HG02884 (cell line): ENCODE results near the gene RERGL.
"Not testable (repeated sequence)": the region's sequence is repeated elsewhere in the genome, so short reads cannot be mapped to it uniquely, and the experiment has no call there.

Experiments used
- ATAC-seq: cut with Tn5 transposase; IDR thresholded peaks from one replicate; pipeline ENCODE4 v1.9.1; 2021; ENCODE audit warnings: mild to moderate bottlenecking, moderate library complexity; ENCODE audit not compliant: unreplicated experiment

Gene RERGL, protein sequence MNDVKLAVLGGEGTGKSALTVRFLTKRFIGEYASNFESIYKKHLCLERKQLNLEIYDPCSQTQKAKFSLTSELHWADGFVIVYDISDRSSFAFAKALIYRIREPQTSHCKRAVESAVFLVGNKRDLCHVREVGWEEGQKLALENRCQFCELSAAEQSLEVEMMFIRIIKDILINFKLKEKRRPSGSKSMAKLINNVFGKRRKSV

DNA sequence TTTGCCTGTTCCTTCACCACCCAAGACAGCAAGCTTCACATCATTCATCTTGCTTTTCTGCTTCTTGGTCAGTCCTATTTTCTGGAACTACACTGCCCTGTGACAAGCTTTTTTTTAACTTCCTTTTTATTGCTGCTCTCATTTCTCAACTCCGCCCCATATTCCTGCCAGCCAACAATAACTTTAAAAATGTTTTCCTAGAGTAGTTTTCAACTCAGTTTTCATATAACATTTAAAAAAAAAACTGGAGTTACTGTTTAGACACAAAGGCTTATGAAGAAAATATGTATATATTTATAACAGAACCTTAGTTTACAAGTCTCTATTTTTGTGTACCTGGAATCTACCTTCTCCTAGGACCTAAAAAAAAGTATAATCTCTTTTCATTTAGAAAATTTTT lies at the start of gene RERGL:
TSS of gene RERGL (minus strand) at position 101 of the 400 bp plus-strand sequence. CDS start at position 48, 53 bp downstream.
- ATAC-seq: no peak

DNA sequence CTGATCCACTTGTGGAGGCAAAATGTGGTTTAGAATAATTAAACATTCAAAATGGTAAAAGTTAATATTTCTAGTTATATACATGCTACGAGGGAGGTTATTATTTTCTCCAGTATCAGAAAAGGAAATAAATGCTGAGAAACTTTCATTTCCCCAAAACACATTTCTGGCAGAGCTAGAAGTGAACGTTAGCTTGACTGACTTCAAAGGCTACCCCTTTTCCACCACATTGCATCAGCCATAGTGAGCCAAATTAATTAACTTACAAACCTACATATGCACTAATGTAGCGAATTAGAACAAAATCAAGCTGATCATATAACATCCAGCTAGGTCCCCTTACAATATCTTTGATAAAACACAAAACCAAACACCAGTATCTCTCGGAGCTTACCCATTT lies 49.3 kb upstream of the RERGL start:
- ATAC-seq: no peak

DNA sequence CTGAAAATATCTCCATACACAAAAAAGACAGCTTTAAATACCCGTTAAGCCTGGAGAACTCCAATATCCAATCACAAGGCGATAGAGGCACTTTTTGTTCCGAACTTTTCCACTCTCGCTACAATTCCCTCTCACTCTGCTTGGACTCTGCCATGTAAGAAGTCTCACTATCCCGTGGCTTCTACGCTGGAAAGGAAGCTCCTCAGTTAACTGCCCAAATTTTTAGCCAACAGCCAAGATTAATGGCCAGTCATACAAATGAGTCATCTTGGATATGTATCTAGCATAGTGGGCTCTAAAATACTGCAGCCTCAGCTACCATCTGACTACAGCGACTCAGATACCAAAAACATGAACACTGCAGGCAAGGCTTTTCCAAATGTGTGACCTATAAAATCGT lies 45.5 kb upstream of the RERGL start:
- ATAC-seq: no peak

DNA sequence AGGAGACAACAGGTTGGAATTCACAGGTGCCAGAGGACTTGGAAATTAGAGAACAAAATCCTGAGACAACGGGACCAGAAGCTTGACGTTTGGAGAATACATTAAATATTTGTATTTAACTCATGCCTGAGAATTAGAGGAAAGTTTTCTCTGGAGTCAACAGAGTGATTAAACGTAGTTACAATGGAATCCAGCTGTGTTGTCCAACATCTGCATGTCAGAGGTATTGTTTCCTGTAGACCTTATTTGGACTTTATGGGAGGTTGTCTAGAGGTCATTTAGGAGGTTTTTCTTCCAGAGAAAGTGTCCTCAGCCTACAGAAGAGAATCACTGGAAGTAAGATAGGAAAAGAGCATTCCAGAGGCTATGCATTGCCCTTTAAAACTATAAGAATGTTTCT lies 45.1 kb upstream of the RERGL start:
- ATAC-seq: no peak

DNA sequence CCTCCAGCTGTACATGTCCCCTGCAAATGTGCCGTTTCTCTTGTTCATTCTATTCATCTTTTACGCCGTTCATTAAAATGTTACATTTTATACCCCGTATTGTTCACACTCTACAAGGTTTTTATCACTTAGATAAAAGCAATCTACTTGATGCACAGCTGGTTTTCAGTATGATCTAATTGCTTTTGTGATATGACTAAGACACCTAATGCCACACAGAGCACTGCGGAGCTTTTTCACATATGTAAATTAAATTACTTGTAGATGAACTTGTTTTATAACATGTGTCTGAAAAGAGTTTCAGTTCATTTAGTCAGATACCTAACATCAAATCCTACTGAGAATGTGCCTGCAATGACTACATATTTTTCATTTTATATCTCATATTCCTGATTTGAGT lies 40.9 kb upstream of the RERGL start:
- ATAC-seq: no peak

DNA sequence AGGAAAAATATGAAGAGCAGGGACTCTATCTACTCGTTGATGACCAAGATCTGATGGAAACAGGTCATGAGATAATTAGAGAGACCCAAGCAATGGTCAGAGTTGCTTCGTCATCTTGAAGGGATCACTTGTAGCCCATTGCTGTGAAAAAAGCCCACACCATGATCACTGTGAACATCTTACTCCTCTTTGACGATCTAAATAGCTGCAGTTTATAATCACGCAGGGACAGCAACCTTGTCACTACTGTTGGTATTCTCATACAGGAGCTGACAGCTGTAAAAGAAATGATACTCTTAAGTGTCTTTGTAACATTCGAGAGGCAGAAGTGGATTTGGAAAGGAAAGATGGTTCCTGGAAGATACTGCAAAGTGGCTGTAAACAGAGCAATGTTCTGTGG lies 33.7 kb upstream of the RERGL start:
- ATAC-seq: no peak

DNA sequence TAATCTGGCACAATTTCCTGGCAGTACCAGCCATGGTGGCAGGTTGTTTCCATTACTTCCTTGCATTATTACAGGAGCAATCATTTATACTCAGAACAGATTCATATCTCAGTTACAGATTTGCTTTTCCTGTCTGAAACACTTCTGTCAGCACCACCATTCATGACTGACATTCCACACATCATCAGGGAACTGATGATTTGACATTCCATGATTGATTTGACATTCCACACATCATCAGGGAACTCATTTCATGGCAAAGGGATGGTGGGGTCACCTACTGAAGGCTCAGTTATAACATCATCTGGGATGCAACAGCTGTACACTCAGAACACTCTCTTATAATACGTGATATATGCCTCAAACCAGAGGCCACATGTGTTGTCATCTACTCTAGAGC lies 30.9 kb upstream of the RERGL start:
- ATAC-seq: no peak

DNA sequence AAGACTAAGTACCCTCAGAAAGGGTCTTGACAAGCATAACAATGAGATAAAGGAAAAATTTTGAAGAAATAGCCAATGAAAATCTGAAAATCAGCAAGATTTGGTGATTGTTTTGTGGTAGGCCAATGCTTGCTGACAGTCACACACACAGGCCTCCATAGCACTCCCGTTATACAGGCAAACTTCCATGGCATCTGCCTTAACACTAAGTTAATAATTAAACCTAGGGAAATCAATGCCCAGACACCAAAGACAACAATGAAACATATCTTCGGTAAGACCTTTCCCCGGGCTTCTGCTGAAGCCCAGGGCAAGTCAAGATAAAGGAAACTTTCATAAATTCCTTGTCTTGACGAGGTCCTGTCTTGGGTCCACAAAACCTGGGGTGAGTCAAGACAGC lies 18.6 kb upstream of the RERGL start:
- no peak for ATAC-seq

DNA sequence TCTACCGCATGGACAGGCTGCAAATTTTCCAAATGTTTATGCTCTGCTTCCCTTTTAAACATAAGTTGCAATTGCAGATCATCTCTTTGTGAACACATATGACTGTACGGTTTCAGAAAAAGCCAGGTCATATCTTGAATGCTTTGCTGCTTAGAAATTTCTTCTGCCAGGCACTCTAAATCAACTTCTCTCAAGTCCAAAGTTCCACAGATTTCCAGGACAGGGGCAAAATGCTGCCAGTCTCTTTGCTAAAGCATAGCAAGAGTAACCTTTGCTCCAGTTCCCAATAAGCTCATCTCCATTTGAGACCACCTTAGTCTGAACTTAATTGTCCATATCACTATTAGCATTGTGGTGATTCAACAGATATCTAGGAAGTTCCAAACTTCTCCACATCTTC lies 13.6 kb upstream of the RERGL start:
- ATAC-seq: no peak

DNA sequence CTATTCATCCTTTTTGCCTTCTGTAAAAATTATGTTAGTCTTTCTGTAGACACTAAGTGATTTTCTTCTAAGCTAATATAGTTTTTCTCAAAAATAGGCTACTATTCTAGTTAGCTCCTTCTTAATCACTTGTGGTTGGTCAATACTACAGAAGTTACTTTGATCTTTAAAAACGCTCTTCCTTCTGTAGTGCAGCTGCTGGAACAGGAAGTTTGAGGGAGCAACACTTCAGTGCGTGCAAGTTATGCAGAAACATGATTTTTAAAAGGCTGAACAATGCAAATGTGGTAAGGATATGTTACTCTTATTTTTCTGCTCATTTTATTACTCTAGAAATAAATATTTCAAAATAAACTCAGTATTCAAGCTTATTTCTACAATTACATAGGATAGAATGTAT lies 11.1 kb upstream of the RERGL start:
- no peak for ATAC-seq

DNA sequence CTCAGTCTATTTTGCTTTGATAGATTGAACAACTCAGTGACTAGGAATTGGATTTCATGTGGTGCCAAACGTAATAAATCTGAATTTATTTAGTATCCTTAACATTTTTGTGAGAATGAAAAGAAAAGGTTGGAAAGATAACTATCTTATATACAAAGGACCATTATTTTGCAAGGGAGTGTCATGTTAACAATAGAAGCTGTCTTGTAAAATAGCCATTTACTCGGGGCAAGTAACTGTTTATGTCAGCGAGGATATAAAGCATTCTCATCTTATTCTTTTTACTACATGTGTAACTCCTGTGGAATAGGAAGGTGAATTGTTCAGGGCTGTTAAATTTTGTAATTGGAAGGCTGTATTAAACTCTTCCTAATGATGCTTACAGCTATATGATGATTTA lies 5.9 kb downstream of the RERGL start:
- no peak for ATAC-seq

DNA sequence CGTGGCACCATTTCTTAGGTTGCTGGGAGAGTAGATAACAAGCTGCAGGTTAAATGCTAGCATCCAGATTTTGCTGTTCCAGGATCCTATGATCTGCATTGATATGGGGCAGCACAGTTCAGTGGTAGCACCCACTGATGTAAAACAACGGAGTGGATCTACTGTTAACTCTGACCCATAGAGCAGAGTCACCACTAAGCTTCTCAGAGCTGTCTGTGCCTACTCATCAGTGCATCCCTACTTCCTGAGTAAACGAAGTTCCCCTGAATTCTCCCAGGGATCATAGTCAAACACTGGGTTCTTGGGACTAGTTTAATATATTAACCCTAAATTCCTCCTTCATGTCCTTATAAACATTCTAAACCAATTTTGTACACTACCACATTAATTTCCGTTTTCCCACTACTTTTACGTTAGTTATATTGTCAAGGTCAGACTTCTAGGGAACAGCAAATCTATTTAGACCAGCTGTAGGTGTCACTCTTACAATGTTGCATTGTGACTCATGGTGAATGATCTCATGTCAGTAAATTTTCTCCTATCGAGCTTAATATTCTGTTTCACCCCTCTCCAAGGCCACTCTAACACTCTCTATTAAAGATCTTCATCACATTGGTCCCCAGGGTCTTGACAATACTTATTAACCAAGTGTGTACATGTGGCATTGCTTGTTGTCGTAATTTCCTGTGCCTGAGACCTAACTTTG lies 10.3 kb downstream of the RERGL start:
- no peak for ATAC-seq

DNA sequence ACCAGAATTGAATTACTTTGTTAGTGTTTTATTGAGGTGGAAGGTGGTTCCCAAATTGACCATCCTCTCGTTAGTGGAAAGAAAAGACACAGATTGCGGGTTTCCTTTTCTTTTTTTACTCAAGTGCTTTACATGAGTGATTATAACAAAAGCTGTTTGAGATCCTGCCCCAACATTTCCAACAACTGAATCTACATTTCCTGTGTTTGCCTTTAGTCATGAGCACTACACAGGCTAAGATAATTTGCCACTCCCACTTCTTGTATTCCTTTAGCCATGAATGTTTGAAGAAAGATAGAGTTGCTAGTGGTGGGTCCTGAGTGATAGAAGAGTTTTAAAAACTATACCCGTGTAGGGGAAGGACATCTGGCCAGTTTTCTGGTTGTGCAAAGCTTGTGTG lies 16.0 kb downstream of the RERGL start:
- no peak for ATAC-seq

DNA sequence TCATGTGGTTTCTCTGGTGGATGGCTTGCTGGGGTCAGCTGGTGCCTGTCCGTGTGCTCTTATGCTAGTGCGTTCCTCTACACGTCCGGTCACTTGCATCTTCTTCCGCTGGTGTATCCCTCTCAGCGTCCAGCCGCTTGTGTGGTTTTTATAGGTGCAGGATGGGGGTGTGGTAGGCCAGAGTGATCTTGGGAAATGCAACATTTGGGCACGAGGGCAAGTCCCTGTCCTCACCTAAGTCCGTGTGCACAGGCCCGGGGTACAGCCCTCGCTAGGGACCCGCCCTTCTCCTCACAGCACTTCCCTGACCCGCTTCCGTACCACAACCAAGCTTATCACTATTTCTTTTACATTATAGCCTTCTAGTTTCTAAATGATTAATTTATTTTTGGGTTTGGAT lies 17.3 kb downstream of the RERGL start:
- ATAC-seq: no peak

DNA sequence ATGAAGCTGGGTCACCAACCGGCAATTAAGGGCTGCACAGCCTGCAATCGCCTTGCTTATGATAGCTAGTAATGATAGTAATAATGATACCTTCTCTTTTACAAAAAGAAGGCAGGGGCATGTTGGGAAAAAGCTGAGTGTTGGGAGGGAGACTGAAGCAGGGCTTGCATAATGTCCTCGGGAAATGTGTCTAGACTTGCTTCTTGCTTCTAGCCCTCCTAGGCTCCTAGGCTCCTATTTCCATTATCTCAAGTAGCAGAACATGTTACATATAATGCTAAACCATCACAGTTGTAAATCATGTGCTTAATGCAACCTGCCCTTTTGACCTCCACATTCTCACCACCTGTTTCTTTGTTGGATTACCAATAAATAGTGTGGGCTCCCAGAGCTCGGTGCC lies 18.7 kb downstream of the RERGL start:
- no peak for ATAC-seq

DNA sequence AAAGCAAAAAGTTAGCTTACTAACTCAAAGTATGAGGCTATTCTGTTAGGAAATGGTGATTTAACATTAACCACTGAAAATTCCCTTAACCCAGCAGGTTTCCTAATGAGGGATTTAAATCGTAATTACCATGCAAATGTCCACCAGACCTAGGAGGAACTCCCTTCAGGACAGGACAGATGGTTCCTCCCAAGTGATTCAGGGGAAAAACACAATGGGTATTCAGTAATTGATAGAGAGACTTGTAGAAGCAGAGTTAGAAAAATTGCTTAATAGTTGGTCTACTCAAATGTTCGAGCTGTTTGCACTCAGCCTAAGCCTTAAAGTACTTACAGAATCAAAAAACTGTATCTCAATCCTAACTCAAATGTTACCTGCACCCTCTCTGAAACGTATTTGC lies 21.6 kb downstream of the RERGL start:
- no peak for ATAC-seq

DNA sequence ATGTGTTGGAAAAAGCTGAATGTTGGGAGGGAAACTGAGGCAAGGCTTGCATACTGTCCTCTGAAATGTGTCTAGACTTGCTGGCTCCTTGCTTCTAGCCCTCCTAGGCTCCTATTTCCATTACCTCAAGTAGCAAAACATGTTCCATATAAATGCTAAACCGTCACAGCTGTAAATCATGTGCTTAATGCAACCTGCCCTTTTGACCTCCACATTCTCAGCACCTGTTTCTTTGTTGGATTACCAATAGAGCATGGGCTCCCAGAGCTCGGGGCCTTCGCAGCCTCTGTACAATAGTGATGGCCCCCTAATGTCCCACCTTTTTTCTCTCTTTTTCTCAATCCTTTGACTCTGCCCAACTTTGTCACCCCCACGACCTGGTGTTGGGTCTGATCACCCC lies 23.3 kb downstream of the RERGL start:
- ATAC-seq: no peak

DNA sequence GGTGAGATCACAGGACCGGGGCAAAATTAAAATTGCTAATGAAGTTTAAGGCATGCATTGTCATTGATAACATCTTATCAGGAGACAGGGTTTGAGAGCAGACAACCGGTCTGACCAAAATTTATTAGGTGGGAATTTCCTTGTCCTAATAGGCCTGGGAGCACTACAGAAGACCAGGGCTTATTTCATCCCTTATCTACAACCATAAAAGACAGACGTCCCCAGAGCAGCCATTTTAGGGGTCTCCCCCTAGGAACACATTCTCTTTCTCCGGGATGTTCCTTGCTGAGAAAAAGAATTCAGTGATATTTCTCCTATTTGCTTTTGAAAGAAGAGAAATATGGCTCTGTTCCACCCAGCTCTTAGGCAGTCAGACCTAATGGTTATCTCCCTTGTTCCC lies 27.1 kb downstream of the RERGL start:
- ATAC-seq: not testable (repeated sequence)

DNA sequence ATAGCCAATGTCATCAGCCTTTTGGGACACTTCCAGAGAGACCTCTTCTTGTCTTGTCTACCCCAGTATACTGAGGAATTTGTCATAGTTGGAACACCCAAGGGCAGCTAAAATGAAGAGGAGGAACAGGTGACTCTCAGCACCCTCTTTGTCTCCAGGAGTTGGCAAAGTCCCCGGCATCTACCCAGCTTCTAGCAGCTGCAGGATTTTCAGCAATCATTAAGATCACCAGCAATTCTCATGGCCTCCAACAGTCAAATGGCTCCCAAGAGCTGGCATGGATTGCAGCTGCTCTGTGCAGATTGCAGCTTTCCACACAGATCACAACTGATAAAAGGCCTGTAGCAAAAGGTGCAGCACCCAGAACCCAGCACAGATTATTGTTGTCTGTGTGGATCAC lies 32.9 kb downstream of the RERGL start:
- ATAC-seq: no peak

DNA sequence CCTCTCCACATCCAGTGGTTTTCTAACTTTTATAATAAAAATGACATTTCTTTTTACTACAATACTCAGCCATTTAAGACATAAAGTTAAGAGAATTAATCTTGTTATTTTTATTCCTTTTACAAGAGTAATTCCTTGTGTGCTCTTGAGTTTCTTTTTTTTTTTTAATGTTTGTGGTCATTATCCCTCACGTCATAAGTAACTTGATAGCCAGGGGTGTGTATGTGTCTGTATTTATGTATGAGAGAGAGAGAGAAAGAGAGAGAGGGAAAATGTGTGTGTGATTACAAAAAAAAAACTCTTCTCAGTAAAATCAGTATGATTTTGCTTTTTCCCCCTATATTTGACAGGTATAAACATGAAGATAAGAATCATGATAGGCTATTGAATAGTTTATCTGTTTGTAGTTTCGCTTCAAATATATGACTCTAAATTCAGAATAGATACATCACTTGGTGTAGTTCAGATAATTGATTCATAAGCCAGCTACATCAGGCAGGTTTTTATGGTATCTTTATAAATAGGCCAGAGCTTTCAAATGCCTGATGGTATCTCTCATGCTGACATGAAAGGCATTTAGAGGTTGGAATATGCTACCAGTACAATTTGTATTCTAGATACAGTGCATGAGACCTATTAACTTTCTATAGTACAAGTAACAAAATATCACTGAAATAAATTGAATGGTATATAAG lies 34.9 kb downstream of the RERGL start:
- ATAC-seq: no peak

DNA sequence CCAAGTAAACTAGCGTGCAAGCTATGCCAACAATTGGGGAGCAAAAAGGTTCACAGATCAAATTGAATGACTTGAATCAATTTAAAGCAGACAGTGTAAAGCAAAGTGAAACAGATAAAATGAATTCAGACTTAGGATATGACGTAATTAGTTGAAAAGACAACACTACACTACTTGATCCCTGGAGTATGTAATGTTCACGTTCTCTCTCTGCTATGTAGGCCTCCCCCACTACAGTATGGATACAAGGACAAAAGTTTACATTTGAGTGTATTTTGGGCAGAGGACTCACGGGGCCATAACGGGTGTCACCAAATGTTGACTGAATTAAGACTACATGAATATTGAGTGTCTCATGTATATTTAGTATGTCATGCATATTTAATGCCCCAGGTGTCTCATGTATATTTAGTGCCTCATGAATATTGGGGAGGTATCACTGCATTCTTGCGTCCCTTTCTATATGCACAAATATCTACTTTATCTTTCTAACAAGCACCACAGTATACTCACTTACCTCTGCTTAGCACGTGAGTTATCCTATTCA lies 44.5 kb downstream of the RERGL start:
- no peak for ATAC-seq
